ENCODE results near the gene SPDYC.

- TF ChIP-seq TCF7L2 (IDR thresholded peaks at IDR 0.05; ENCODE audit: low read depth, low read length) (no peak), CBX5 (IDR thresholded peaks at IDR 0.05; ENCODE audit: borderline replicate concordance, low read depth) (no peak)
Observed at GRCh38 chr11:65157336-65157735, 12.7 kb upstream of the SPDYC start.
